NCI-H2029 (cell line): ENCODE measurements around the gene SPEN.
"Not testable (repeated sequence)": the region's sequence is repeated elsewhere in the genome, so short reads cannot be mapped to it uniquely, and the experiment has no call there.

Experiments
- DNase-seq: peaks from one replicate; lab custom pipeline; 2025; lab: John Stamatoyannopoulos, UW

The SPEN gene

DNA sequence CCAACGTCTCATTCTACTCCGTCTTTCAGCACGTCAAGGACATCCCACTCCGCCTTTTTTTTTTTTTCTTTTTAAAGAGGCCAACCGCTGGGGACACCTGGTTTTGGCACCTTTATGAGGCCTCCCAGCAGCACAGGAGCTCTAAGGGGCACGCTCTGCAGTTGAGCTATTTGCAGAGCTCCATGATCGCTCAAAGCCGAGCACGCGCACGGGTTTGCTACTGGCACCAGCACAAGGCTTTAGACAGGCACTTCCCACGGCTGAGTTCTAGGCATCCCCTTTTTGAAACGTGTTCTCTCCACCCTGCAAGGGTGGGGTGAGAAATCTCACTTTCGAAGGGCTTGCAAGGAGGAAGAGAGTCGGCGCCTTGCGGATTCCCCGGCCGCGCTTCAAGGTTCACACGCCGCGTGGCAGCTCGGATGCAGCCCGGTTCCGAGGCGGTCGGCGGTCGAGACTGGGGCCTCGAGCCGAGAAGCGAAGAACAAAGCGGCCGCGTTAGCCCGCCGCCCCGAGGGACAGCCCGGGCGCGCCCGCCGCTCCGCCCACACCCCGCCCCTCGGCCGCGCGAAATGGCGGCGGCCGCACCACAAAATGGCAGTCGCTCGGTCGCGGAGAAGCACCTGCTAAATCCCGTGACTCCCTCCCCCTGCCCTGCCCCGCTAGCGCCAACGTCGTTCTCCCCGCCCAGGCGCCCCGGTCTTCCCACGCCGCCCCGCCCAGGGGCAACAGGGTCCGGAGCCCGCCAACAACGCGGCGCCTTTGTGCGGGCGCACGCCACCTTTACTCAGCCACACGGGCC is 12.9 kb upstream of the SPEN start:
- DNase-seq = peak; percentile 94

DNA sequence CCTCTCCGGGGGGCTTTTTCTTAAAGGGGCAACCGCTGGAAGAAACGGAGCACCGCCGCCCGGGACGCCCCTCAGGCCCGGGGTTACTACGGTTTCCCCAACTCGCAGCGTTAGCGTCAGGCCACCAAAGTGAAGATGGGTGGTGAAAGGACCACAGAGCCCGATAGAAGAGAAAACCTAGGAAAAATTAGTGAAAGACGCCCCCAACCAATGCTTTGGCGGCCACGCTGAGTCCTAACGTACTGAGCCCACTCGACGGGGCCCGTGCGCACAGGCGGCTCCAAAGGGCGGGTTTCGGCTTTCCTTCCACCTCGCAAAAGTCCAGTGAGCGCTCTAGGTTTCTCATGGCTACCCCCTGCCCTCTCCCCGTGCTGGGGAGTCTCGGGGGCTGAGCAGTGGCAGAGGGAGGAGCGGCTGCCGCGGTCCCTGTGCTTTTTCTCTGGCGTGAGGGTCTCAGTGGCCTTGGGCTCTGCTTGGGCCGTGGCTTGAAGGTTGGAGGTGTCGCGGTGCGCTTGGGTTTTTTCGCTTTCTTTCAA is 12.2 kb upstream of the SPEN start:
- peak; percentile 49 for DNase-seq

DNA sequence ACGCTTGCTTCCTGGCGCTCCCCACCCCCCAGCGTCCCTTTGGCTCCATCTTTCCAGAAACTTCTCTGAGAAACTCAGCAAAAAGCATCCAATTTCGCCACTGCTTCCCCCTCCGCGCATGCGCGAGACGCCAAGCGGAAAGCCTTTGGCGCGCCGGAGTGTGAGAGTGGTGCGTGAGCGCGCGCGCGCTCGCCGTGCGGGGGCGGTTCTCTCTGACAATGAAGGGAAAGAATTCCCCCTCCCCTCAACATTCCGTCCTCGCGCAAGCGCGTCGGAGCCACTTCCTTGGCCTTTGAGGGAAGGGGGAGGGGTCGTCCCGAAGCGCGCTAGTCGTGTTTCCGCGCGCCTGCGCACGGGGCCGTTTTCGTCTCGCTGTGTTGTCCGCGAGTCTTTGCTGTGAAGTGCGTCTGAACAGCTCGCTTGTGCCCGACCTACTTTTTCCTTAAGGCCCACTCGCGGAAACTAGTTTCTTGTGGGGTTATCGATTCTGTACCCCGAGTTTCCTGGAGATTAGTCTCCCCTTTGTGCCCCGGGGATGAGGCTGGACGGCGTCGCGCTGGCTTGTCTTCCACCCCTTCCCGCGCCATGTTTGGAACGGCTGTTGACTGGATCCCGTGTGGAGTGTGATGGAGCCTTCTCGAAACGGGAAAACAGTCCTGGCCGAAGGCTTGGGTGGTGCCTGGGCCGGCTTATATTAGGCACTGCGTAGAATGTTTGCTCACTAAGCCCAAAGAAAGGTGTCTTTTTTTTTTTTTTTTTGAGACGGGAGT is 11.6 kb upstream of the SPEN start:
- DNase-seq = peak; percentile 98

DNA sequence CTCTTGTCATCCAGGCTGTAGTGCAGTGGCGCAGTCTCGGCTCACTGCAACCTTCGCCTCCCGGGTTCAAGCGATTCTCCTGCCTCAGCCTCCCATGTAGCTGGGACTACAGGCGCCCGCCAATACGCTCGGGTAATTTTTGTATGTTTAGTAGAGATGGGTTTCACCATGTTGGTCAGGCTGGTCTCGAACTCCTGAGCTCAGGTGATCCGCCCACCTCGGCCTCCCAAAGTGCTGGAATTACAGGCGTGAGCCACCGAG is 11.1 kb upstream of the SPEN start:
- DNase-seq = not testable (repeated sequence)

DNA sequence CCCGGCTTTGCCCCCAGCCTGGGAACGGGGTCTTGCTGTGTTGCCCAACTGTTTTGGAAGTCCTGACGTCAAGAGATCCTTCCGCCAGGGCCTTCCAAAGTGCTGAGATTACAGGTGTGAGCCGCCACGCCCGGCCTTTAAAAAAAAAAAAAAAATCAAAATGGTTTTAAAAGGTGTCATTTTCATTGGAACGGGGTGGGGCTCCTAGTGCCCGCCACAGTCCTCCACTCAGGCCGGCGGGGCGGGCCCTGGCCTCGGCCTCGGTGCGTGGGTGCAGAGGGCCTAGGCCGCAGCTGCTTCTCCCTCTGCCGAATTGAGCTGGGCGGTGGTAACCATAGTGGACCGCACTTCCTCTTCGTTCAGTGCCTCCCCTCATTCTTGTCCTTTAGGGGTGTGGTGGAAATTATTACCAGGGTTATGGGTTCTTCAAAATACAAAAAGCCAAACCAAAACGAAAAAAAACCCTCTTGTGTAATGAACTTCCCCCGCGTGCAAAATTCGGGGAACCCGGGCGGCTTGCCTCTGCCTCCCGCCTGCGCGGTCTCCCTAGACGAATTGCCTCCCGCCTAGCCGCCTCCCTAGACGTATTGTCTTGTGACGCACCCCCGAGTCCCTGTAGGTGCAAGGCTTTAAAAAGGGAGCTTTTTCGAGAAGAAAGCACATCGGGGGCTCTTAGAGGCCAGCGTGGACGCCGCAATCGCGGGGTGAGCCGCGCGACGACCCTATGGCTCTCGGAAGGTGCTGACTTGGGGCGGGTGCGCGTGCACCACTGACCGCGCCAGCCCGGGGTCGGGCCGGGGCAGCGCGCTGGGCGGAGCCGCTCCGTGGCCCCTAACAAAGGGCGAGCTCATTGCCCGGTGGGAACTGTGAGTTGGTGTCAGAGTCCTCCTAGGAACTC is 10.5 kb upstream of the SPEN start:
- DNase-seq = no peak

DNA sequence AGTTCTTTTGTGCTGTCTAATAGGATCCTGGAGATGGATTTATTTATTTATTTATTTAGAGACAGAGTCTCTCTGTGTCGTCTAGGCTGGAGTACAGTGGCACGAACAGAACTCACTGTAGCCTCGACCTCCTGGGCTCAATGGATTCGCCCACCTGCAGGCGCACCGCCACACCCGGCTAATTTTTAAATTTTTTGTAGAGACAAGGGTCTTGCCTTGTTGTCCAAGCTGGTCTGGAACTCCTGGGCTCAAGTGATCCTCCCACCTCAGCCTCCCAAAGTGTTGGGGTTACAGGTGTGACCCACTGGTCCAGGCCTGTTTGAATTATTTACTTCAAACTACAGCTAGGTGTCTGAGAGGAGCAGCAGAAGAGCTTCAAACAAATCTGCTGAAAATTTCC is 9.6 kb upstream of the SPEN start:
- DNase-seq = no peak

DNA sequence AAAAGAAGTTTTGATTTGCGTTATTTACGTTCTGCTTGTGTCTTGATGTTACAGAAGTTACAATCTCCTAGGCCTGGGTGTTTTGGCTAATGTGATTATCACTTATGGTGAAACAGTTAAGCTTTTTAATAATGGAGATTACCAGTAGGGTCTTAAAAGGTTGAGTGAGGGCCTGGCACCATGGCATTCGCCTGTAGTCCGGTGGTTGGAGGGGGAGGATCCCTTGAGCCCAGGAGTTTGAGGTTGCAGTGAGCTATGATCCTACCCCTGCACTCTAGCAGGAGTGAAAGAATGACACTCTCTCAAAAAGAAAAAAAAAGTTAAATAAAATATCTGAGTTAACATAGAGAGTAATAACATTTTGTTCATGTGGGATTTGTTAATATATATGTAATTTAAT is 8.8 kb upstream of the SPEN start:
- DNase-seq = no peak

DNA sequence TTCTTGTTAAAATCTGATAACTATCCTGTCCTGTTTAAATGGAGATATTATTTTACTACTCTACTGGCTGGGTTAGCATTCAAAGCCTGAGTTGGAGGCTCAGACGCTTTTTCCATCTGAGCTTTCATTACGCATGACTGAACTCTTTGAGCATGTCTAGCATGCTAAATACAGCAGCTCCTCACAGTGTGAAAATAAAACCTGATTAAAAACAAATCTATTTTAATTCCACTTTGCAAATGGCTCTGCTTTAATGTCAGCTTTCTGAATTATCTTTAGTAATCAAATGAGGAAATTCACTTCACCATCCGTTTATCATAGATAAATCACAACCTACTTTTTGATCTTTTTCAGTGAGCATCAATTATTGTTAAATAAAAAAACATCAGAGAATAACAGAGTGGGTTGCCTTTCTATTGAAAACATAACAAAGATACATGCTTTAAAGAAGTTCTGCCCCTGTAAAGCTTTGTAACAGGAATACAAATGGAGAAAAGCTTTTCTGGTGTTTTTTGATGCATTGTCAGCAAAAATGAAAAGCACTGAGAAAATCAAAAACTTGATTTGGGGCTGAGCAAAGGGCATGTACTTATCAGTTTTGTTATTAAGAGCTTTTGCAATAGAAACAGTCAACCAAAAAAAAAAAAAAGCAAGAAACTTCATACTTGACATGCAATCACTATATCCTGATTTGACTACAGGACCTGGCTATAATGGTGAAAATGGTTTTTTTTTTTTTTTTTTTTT is 3.5 kb upstream of the SPEN start:
- DNase-seq = no peak

DNA sequence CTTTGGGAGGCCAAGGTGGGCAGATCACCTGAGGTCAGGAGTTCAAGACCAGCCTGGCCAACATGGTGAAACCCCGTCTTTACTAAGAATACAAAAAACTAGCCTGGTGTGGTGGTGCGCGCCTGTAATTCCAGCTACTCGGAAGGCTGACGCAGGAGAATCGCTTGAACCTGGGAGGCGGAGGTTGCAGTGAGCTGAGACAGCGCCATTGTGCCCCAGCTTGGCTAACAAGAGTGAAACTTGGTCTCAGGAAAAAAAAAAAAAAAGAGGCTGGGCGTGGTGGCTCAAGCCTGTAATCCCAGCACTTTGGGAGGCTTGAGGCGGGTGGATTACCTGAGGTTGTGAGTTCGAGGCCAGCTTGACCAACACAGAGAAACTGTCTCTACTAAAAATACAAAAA is 1.5 kb upstream of the SPEN start:
- not testable (repeated sequence) for DNase-seq

DNA sequence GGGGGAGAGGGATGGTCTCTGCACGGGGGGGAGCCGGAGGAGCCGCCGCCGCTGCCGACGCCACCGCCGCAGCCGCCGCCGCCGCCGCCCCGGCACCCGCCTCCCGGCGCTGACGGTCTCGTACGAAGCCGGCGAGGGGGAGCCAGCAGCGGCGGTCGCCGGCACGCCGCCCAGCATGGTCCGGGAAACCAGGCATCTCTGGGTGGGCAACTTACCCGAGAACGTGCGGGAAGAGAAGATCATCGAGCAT is 311 bp downstream of the SPEN start:
- DNase-seq = no peak

DNA sequence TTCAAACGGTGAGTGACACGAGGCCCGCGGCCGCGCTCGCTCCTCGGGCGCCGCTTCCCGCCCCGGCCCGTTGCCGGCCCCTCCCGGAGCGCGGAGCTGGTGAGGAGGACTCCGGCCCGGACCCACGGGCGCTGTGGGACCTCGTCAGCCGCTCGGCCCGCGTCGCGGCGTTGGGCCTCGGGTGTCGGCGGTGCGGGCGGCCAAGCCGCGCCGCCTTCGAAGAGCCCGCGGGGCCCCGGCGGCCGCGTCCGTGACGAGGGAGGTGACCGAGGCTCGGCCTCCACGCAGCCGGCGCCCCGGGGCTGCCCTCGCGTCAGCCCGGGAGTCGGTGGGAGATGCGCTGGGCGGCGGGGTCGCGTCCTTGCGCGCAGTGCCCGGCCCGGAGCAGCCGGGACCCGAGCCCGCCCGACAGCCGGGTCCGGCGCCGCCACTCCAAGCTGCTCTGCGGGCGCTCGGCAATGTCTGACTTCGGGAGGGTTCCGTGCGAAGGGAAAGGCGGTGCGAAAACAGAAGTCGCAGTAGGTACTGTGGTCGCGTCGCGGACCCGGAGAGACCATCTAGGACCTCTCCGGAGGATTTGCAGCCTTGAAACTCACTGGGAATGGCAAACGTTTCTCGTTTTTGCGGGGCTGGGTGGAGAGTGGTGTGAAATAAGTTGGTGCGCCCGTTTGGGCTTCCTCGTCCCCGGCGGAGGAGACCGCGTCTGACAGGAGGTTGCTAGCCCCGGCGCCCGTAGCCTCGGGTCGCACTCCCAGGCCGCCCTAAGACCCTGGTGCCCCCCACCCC is 829 bp downstream of the SPEN start:
- DNase-seq = no peak

DNA sequence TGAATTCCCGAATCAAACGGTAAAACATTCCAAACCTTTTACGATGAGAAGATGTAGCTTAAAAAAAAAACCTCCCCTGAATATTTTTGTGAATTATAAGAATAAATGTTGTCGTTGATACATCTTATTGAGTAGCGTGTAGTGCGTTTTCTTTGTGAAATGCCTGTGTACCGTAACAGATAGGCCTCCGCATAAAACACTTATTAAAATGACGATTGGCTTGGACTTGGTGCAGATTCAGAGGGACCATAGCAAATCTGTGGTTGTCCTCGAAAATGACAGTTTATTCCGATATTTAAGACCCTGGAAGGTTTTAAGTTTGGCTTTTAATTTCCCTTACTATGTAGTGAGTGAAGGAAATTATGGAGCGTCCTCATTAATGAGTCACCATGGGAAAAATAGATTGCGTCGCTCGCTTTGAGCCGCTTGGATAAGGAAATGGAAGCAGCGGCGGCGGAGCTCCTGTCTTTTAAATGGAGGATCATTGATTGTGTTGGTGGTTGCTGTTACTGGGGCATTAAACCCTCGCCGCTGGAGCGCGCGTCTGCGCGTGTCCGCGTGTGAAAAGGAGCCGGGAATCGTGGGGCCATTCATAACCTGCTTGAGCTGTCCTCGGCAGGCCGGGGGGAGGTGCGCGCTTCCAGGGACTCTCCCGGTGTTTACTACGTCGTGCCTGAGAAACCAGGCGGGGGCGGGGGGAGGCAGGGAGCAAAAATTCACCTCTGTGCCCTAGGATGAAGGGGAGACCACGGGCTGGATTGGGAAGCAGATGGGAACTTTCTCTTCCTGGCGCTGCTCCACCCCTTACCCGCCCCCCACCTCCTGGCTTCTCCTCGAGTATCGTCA is 1.6 kb downstream of the SPEN start:
- DNase-seq = peak; percentile 83

DNA sequence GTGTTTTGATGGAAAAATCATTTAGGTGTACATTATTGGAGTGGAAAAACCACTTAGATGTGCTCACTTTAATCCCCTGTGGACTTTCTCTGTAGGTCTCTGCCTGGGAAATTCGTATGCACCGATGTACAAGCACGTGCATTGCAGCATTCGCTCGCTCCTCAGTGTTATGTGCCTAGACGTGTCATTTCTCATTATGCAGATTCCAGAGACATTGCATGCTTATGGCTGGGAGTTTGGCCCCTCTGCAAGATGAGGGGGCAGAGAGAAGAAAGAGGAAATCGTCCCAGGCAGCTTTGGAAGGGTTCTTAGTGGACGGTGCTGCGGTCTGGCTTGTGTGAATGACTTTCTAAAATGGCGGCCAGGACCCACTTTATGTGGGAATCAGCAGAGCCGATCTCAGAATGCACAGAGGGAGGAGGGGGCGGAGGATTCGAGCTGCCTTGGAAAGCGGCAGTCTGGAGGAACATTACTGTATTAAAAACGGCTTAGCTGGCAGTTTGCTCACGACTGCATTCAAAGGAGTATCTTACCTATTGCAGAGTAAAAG is 2.3 kb downstream of the SPEN start:
- peak; percentile 47 for DNase-seq

DNA sequence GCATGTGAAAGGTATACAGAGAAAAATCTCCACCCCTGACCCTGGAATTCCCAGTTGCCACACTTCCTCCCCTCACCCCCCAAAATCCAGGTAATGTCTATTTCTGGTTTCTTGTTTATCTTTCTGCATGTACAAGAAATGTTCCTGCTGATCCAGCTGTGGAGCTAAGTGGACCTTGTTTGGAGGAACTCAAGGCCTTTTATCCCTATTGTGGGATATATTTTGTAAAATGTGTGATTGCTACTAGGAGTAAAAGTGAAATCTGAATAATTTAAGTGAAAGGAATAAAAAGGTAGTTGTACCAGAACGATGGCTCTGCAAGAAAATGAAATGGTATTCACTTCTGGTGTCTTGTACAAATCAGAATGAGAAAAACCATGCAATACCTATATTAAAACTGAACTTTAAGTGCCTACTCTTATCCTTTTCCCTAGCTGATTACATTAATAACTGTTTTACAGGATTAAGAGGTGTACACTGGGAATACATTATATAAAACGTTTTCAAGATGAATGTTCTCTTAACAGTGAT is 3.0 kb downstream of the SPEN start:
- DNase-seq = no peak

DNA sequence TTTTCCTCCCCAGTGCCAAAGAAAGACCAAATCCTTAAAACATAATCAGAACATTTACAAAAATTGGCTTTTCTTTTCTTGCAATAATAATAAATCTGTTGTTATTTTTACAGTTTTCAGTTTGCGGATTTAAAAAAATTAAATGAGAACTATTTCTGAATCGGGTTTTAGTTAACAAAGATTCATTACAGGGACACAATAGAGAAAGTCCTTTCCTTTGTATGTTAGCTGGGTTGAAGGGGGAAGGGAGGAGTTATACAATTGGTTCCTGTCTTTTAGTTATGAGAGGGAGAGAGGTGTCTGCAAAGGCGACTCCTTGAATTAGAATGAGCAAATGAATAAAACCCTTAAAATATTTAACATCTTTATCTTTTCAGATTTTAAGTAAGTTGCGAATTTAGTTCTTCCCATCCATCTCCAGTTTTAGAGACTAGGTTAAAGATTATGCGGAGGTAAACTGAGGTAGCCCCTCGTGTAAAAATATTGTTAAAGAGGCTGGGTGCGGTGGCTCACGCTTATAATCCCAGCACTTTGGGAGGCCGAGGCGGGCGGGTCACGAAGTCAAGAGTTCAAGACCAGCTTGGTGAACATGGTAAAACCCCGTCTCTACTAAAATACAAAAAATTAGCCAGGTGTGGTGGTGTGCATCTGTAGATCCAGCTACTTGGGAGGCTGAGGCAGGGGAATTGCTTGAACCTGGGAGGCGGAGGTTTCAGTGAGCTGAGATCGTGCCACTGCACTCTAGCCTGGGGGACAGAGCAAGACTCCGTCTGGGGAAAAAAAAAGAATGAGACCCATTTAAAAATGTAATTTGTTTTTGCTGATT is 3.9 kb downstream of the SPEN start:
- DNase-seq = no peak

DNA sequence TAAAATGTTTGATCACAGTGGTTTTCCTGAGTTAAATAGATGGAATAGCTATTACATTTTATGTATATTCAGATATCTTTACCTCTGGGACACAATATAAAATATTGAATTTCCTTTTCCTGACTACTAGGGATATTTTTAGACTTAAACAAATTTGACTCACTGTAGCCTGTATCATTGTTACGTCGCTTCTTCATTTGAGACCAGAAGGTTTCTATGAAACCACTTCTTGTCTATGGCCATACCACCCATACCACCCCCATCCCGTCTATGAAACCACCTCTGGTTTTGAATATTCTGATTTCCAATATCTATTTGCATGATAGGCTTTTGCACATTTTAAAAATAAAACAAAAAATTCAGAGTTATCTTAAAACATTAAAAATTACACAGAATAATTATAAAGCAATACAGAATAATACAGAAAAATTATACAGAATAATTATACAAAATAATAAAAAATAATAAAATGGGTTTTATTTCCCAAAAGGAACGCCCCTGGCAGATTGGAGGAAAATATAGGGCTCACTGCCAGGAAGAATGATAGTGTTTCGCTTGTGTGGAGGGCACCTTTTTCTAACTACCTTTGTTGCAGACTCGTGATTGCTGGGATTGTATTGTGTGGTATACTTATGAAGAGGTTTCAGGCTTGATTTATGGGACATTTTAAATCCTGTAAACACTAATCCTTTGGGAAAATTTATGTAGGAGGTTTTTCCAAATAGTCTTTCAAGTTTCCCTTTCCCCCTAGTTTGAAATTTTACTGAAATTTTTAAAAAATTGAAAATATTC is 4.7 kb downstream of the SPEN start:
- no peak for DNase-seq

DNA sequence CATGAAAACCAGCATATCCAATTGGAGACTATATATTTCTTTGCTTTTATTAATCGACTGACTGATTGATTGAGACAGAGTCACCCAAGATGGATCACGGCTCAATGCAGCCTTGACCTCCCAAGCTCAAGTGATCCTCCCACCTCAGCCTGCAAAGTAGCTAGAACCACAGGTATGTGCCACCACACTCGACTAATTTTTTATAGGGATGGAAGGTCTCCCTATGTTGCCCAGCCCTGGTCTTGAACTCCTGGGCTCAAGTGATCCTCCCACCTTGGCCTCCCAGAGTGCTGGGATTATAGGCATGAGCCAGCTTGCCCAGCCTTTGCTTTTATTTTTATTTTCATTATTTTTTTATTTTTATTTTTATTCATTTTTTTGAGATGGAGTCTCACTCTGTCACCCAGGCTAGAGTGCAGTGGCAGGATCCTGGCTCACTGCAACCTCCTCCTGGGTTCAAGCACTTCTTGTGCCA is 5.4 kb downstream of the SPEN start:
- DNase-seq = no peak

DNA sequence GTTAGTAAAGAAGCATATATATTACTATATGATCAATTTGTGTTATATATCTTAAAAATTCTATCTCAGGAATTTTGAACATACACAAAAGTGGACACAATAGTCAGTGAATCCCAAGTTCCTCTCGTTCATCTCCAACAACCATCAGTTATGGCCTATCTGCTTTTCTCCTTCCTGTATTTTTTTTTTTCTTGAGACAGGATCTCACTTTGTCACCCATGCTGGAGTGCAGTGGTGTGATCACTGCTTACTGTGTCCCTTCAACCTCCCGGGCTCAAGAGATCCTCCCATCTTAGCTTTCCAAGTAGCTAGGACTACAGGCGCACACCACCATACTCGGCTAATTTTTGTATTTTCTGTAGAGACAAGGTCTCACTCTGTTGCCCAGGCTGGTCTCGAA is 9.4 kb downstream of the SPEN start:
- DNase-seq = no peak
